Astrocyte (in vitro differentiated cells and primary cell): ENCODE results near the gene ERFL. TPM values are rescaled to one million over a fixed set of nuclear protein-coding genes. Genes with fewer than 3 reads are reported as not detected.
A peak's percentile ranks its signal among the peaks of the same experiment; 100 is the strongest.

Experiments
- DNase-seq: peaks from one replicate; pipeline ENCODE4 v3.0.0-alpha.2; 2010; ENCODE audit warnings: low read depth
- FAIRE-seq: peaks from 2 replicates; lab custom pipeline; 2011; peaks lifted over from hg19 to GRCh38; lab: Jason Lieb, UNC
- H2AFZ ChIP-seq: 2 replicates; pipeline ENCODE4 v1.6.0; 2012; ENCODE audit warnings: low read depth, low read length, inconsistent platforms
- H3K27ac ChIP-seq: 2 replicates; pipeline ENCODE4 v1.5.1; 2011; ENCODE audit warnings: low read depth, low read length, inconsistent platforms
- H3K27me3 ChIP-seq: 2 replicates; pipeline ENCODE4 v1.6.0; 2011; ENCODE audit warnings: low read length, inconsistent platforms; ENCODE audit not compliant: insufficient read depth
- H3K36me3 ChIP-seq: 2 replicates; pipeline ENCODE4 v1.5.1; 2011; ENCODE audit warnings: low read length, inconsistent platforms; ENCODE audit not compliant: insufficient read depth
- H3K4me1 ChIP-seq: 2 replicates; pipeline ENCODE4 v1.5.1; 2011; ENCODE audit warnings: low read length, inconsistent platforms; ENCODE audit not compliant: insufficient read depth
- H3K4me2 ChIP-seq: 2 replicates; pipeline ENCODE4 v1.6.0; 2012; ENCODE audit warnings: low read length, inconsistent platforms
- H3K4me3 ChIP-seq: 2 replicates; pipeline ENCODE4 v1.5.1; 2011; ENCODE audit warnings: low read depth, mild to moderate bottlenecking, low read length, inconsistent platforms; ENCODE audit not compliant: insufficient read depth
- H3K79me2 ChIP-seq: 2 replicates; pipeline ENCODE4 v1.6.0; 2012; ENCODE audit warnings: mild to moderate bottlenecking, low read length, inconsistent platforms; ENCODE audit not compliant: insufficient read depth
- H3K9ac ChIP-seq: 2 replicates; pipeline ENCODE4 v1.6.0; 2012; ENCODE audit warnings: mild to moderate bottlenecking, low read length, inconsistent platforms
- H3K9me3 ChIP-seq: 2 replicates; pipeline ENCODE4 v1.5.1; 2012; ENCODE audit warnings: low read depth, mild to moderate bottlenecking, low read length, inconsistent platforms; ENCODE audit not compliant: insufficient read depth
- H4K20me1 ChIP-seq: 2 replicates; pipeline ENCODE4 v1.6.0; 2012; ENCODE audit warnings: low read length, inconsistent platforms; ENCODE audit not compliant: insufficient read depth
- H3K27ac Mint-ChIP-seq: one replicate; pipeline ENCODE4 v1.8.0; 2021; ENCODE audit warnings: mild to moderate bottlenecking, mixed read lengths; ENCODE audit not compliant: unreplicated experiment
- H3K27me3 Mint-ChIP-seq: one replicate; pipeline ENCODE4 v1.8.0; 2021; ENCODE audit warnings: low read depth, mixed read lengths; ENCODE audit not compliant: unreplicated experiment
- H3K36me3 Mint-ChIP-seq: one replicate; pipeline ENCODE4 v1.8.0; 2021; ENCODE audit warnings: low read depth, mixed read lengths; ENCODE audit not compliant: unreplicated experiment
- H3K4me1 Mint-ChIP-seq: one replicate; pipeline ENCODE4 v1.8.0; 2021; ENCODE audit warnings: low read depth, mixed read lengths; ENCODE audit not compliant: unreplicated experiment
- H3K4me3 Mint-ChIP-seq: one replicate; pipeline ENCODE4 v1.8.0; 2021; ENCODE audit warnings: mild to moderate bottlenecking, moderate library complexity, mixed read lengths; ENCODE audit not compliant: unreplicated experiment
- H3K9me3 Mint-ChIP-seq: one replicate; pipeline ENCODE4 v1.8.0; 2021; ENCODE audit warnings: mild to moderate bottlenecking, mixed read lengths; ENCODE audit not compliant: unreplicated experiment
- CTCF ChIP-seq: IDR thresholded peaks from 2 replicates; pipeline ENCODE4 v1.5.1; 2011; ENCODE audit warnings: low read depth, mild to moderate bottlenecking, inconsistent platforms, low read length, moderate library complexity; ENCODE audit not compliant: insufficient read depth
- EZH2 ChIP-seq: IDR thresholded peaks from 2 replicates; pipeline ENCODE4 v1.6.1; 2012; ENCODE audit warnings: mild to moderate bottlenecking, low read length, inconsistent platforms; ENCODE audit not compliant: insufficient read depth
- total RNA-seq: library from RNA; stranded (reverse); gene quantifications from 2 replicates; pipeline ENCODE4 v1.2.1, GENCODE V29; 2021

Gene ERFL
- total RNA-seq, 1 donor from 2014 or later, result 0.41 TPM

GRCh38 chr19:41868120-41868988 is 59.9 kb downstream of the ERFL start:
- no peak overlapping the region for H3K4me2 ChIP-seq
- Mint-ChIP-seq H3K4me3 (peak overlapping the region; percentile 66), H3K9me3 (no peaks in the 10 kb centered on the region), H3K27me3 (no peaks in the 10 kb centered on the region), H3K4me1 (peaks cover 35% of the 10 kb centered on the region), H3K36me3 (peaks cover 25% of the 10 kb centered on the region), H3K27ac (peak overlapping the region; percentile 95)
- peak overlapping the region; percentile 45 for H3K9ac ChIP-seq
- H3K9me3 ChIP-seq, result no peaks in the 10 kb centered on the region
- DNase-seq (no peak), FAIRE-seq (no peak)
- no peak overlapping the region for H3K4me3 ChIP-seq
- H3K27me3 ChIP-seq, result no peaks in the 10 kb centered on the region
- H3K36me3 ChIP-seq, result peaks cover 66% of the 10 kb centered on the region
- no peak overlapping the region for H3K27ac ChIP-seq
- peaks cover 94% of the 10 kb centered on the region for H4K20me1 ChIP-seq
- TF ChIP-seq EZH2 (no peak), CTCF (no peak)
- H3K79me2 ChIP-seq, result peaks cover 58% of the 10 kb centered on the region
- H2AFZ ChIP-seq, result no peak overlapping the region
- peaks cover 9% of the 10 kb centered on the region for H3K4me1 ChIP-seq

GRCh38 chr19:41866284-41866683 is 62.0 kb downstream of the ERFL start:
- Mint-ChIP-seq H3K4me1 (peaks cover 45% of the 10 kb centered on the region), H3K4me3 (no peak overlapping the region), H3K36me3 (peaks cover 41% of the 10 kb centered on the region), H3K27ac (peak overlapping the region; percentile 69), H3K9me3 (no peaks in the 10 kb centered on the region), H3K27me3 (no peaks in the 10 kb centered on the region)
- DNase-seq, result no peak
- no peak overlapping the region for H3K27ac ChIP-seq
- no peak for TF ChIP-seq EZH2
- no peak for TF ChIP-seq CTCF
- no peak overlapping the region for H2AFZ ChIP-seq
- H3K4me1 ChIP-seq, result peaks cover 29% of the 10 kb centered on the region
- H3K36me3 ChIP-seq, result peaks cover 76% of the 10 kb centered on the region
- no peak overlapping the region for H3K4me2 ChIP-seq
- peak overlapping the region; percentile 54 for H3K9ac ChIP-seq
- no peak for FAIRE-seq
- no peak overlapping the region for H3K4me3 ChIP-seq
- H3K79me2 ChIP-seq, result peaks cover 79% of the 10 kb centered on the region
- H4K20me1 ChIP-seq, result peaks cover 96% of the 10 kb centered on the region
- no peaks in the 10 kb centered on the region for H3K27me3 ChIP-seq
- no peaks in the 10 kb centered on the region for H3K9me3 ChIP-seq

GRCh38 chr19:41864374-41864773 is 63.9 kb downstream of the ERFL start:
- peak overlapping the region; percentile 66 for H3K4me3 Mint-ChIP-seq
- no peaks in the 10 kb centered on the region for H3K27me3 Mint-ChIP-seq
- Histone ChIP-seq H3K79me2 (peaks cover 90% of the 10 kb centered on the region), H3K4me3 (no peak overlapping the region), H3K27ac (peak overlapping the region; percentile 7), H3K4me2 (peak overlapping the region; percentile 48), H3K4me1 (peaks cover 32% of the 10 kb centered on the region), H3K9me3 (no peaks in the 10 kb centered on the region), H4K20me1 (peaks cover 87% of the 10 kb centered on the region), H2AFZ (no peak overlapping the region), H3K36me3 (peaks cover 65% of the 10 kb centered on the region), H3K9ac (peak overlapping the region; percentile 100), H3K27me3 (no peaks in the 10 kb centered on the region)
- H3K27ac Mint-ChIP-seq, result peak overlapping the region; percentile 23
- peaks cover 41% of the 10 kb centered on the region for H3K4me1 Mint-ChIP-seq
- FAIRE-seq (no peak), DNase-seq (no peak)
- TF ChIP-seq EZH2, result no peak
- no peaks in the 10 kb centered on the region for H3K9me3 Mint-ChIP-seq
- peaks cover 46% of the 10 kb centered on the region for H3K36me3 Mint-ChIP-seq
